ENCODE results near the gene SORCS2.

The SORCS2 gene

DNA sequence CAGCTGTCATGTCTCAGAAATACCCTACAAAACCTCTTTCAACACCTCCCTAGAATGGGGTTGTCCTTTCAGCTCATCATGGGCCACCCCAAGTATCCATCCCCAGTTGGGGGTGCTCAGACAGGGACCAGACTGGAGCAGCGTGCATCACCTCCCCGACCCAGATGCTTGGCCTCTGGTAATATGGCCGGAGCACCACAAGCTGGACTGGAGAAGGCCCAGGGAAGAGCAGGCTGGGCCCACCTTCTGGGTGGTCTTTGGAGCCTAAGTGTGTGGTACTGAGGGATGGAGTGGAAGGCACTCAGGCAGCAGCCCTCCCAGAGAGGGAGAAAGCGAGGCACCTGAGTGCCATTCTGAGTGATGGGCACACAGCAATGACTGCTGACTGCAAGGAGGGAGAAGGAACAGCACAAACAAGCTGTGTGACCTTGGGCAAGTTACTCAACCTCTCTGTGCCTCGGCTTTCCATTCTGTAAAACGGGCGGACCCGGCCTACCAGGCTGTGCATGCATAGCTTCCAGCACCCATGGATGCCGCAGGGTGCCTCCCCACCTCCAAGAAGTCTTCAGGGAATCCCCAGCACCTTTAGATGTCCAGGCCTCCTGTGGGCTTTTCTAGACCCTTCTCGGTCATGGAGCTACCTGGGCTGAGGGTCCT lies 519.1 kb downstream of the SORCS2 start:
- DNase-seq (ENCODE audit: low read depth in 1 of 2, low spot score in 1 of 2), result no peak

GRCh38 chr4:7712021-7712671 lies 519.8 kb downstream of the SORCS2 start:
- no peak for DNase-seq (ENCODE audit: low read depth in 1 of 2, low spot score in 1 of 2)

DNA sequence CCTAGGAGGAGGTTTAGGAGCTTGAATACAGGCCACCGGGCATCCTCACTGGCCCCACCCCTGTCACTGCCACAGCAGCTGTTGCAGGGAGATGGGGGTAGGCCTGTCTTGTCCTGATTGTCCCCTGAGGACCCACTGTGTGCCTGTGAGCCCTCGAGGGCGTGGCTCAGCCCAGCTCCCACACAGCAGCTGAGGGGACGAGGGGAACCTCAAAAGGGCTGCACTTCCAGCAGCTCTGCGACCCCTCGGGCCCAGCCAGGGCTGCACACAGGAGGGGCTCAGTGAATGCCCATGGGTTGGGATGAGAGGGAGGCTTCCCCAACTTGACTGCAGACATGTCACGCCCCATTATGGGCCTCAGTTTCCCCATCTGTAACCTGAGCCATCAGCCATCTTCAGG lies 521.4 kb downstream of the SORCS2 start:
- DNase-seq (ENCODE audit: low read depth in 1 of 2, low spot score in 1 of 2), result no peak

DNA sequence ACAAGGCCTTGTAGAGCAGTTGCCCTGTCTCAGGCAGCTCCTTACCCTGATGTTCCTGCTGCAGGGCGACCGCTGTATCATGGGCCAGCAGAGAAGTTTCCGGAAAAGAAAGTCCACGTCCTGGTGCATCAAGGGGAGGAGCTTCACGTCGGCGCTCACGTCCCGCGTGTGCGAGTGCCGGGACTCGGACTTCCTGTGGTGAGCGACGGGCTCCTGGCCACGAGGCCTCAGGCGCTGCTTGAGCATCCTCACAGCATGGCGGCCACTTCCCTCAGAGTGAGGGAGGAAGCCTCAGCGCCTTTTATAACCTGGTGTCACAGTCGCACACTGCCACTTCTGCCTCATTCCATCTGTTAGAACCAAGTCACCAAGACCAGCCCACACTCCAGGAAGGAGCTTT lies 521.8 kb downstream of the SORCS2 start:
- no peak for DNase-seq (ENCODE audit: low read depth in 1 of 2, low spot score in 1 of 2)

DNA sequence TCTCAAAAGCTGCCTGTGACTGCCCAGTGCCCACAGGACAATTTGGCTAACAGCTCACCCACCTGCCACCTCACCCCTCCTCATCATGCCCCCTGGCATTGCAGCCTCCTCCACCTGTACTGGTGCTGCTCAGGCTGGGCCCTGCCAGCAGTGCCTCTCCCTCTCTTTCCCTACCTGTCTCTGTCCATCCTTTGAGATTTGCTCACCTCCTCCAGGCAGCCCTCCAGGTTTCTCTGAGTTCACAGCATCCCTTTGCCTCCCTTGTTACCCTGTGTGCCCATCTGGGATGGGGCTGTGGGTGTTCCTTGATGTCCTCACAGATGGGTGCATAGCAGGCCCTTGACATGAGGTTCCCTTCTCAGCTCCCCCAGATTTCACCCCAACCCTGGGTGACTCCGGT lies 522.4 kb downstream of the SORCS2 start:
- DNase-seq (ENCODE audit: low read depth in 1 of 2, low spot score in 1 of 2), result no peak

DNA sequence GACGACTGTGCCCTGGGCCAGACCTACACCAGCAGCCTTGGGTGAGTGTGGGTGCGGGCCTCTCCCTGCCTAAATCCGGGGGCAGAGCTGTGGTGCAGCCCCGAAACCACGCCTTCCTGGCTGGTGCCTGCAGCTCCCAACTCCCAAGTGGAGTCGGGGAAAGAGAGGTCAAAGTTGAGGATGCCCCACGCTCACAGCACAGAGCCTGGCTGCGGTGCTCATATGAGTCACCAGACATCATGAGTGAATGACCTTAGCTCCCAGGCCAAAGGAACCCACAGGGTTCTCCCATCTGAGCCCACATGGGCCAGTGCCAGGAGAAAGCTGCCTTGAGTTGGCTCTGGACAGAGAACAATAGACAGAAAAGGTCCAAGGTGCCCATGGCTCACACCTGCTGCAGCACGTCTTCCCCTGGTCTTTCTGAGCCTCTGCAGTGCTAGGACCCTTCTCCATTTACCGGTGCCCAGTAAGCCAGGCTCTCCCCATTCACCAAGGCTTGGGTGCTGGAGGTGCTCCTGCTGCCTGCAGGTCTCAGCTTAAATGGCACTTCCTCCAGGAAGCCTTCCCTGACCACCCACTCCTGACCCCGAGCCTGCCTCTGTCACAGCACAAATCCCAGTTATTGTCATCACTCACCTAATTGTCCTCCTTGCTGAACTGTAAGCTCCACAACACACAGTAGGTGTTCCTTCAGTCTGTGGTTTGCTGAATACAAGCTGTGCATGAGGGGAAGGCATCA lies 523.1 kb downstream of the SORCS2 start:
- DNase-seq (ENCODE audit: low read depth in 1 of 2, low spot score in 1 of 2), result no peak

DNA sequence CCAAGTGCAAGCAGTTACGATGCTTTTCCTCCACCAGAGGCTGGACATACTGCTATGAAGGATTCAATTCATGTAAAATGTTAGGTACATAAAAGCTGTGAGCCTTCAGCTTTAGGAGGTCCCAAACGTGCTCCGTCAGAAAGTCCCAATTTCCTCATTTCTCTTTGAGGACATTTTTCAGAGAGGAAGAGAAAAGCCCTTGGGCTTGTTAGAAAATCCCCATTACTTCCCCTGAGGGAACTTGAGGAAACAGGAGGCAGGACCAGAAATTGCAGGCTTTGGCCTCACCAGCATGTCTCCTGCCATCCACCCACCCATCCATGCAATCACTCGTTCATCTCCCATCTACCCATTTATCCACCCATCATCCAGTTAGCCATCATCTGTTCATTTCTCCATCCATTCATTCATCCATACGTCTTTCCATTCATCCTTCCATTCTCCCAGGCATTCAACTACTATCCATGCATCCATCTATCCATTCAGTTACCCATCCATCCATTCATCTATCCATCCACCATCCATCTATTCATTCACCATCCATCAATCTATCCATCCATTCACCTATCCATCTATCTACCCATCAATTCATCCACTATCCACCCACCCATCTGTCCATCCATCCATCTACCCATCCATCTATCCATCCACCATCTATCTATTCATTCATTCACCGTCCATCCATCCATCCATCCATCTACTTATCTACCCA lies 523.8 kb downstream of the SORCS2 start:
- no peak for DNase-seq (ENCODE audit: low read depth in 1 of 2, low spot score in 1 of 2)

DNA sequence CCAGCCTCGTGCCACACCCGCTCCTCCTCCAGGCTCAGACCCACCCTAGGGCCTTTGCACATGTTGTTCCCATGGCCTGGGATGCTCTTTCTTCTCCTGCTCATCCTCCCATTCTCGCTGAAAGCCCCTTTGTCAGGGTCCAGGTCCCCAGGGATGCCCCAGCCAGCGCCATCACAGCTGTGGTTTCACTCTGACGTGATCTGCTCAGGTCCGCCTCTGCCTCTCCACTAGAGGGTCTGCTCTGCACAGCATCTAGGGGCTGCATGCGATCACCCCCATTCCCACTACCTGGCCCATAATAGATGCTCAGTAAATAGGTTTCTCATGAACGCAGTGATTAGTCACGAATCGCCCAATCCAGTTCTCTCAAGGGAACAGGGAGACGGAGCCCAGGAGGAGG lies 524.8 kb downstream of the SORCS2 start:
- no peak for DNase-seq (ENCODE audit: low read depth in 1 of 2, low spot score in 1 of 2)

DNA sequence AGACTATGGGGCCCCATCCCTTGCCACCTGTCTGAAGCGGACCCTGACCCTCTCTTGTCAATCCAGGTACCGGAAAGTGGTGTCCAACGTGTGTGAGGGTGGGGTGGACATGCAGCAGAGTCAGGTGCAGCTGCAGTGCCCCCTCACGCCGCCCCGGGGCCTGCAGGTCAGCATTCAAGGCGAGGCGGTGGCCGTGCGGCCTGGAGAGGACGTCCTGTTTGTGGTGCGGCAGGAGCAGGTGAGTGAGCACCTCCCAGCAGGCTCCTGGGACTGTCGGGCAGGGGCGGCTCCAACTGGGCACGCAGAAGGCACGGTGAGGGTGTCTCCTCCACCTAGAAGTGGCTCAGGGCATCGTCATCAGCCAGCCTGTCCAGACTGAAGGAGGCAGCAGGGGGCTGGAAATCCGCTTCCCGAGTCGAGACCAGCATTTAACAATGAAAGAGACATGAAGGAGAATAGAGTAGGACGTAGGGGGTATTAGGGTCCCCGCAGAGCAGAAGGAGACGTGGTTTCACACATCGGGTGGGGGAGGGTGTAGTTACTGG lies 525.7 kb downstream of the SORCS2 start:
- no peak for DNase-seq (ENCODE audit: low read depth in 1 of 2, low spot score in 1 of 2)

GRCh38 chr4:7719354-7720174 lies 527.2 kb downstream of the SORCS2 start:
- DNase-seq (ENCODE audit: low read depth in 1 of 2, low spot score in 1 of 2), result peak; percentile 10 to 55

GRCh38 chr4:7721984-7722551 lies 529.7 kb downstream of the SORCS2 start:
- no peak for DNase-seq (ENCODE audit: low read depth in 1 of 2, low spot score in 1 of 2)

GRCh38 chr4:7722766-7723387 lies 530.5 kb downstream of the SORCS2 start:
- DNase-seq (ENCODE audit: low read depth in 1 of 2, low spot score in 1 of 2), result no peak

- no peak for DNase-seq (ENCODE audit: low read depth in 1 of 2, low spot score in 1 of 2)
Measured at GRCh38 chr4:7723625-7724024, 531.3 kb downstream of the SORCS2 start.

GRCh38 chr4:7725951-7726350 lies 533.6 kb downstream of the SORCS2 start:
- no peak for DNase-seq (ENCODE audit: low read depth in 1 of 2, low spot score in 1 of 2)

DNA sequence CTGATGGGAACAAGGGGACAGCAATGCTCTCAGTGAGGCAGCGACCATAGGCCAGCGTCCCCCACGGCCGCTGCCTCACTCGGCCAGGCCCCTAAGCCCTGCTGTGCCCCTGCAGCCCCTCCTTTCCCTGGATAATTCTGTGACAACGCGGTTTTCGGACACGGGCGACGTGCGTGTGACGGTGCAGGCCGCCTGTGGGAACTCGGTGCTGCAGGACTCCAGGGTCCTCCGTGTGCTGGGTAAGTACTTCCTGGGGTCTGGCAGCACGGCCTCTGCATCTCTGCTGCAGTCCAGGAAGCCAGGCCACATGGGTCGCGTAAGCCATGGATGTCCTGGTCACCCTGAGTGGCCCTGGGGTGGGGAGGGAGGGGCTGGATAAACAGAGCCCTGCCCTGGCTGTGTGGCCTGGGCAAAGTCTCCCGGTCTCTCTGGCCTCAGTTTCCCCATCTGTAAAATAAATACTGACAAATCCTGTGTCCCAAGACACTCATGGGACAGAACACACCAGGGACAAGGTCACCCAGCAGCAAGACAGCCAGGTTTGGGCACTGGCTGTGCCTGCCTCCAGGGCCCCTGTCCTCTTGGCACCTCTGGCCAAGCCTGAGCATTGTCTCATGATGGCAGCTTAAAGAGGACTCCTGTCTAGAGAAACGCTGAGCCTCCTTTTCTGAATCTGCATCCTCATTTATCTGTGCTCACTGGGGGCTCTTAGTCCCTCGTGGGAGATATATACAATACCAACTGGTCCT lies 534.5 kb downstream of the SORCS2 start:
- no peak for DNase-seq (ENCODE audit: low read depth in 1 of 2, low spot score in 1 of 2)

DNA sequence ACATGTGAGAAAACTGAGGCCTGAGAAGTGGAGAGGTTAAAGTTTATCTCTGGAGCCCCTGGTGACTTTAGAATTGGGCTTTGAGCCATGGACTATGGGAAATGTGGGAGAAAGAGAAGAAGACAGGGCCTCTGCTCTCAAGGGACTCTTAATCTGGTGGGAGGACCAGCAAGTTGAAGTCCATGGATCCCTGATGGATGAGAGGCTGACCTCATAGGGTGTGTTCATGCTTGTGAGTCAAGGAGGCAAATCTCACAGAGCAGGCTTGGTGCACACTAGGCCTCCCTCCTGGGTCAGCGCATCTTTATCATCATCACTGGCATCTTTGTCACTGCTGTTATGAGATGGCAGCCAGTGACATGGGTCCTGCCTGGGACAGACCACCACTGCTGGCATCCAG lies 535.4 kb downstream of the SORCS2 start:
- no peak for DNase-seq (ENCODE audit: low read depth in 1 of 2, low spot score in 1 of 2)

GRCh38 chr4:7731437-7731836 lies 539.1 kb downstream of the SORCS2 start:
- DNase-seq (ENCODE audit: low read depth in 1 of 2, low spot score in 1 of 2), result no peak

DNA sequence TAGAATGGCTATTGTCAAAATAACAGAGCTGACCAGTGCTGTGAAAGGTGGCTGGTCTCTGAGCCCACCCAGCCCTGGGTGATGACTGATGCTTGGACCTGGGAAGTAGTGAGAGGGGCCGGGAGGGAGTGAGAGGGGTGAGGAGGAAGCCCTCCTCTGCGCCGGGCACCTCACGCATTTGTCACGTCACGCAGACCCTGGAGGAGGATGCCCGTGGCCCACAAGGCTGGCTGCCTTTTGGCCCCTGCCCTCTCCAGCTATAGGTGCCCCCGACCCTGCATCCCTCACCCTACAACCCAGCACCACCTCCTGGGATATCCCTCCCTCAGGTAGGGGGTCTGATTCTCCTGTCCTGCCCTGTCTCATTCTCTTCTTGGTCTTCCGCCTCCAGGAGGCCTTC lies 539.9 kb downstream of the SORCS2 start:
- DNase-seq (ENCODE audit: low read depth in 1 of 2, low spot score in 1 of 2), result no peak

- DNase-seq (ENCODE audit: low read depth in 1 of 2, low spot score in 1 of 2), result no peak
Measured at GRCh38 chr4:7733201-7733600, 540.9 kb downstream of the SORCS2 start.

Measured in stimulated activated CD4-positive, alpha-beta T cell treated with anti-CD3 and anti-CD28 coated beads, Interleukin-15, amount 100 ng/mL, for 1 hour (primary cell).